ENCODE measurements around the gene SLC51B.
"Not testable (repeated sequence)": the region's sequence is repeated elsewhere in the genome, so short reads cannot be mapped to it uniquely, and the experiment has no call there.

Gene SLC51B

DNA sequence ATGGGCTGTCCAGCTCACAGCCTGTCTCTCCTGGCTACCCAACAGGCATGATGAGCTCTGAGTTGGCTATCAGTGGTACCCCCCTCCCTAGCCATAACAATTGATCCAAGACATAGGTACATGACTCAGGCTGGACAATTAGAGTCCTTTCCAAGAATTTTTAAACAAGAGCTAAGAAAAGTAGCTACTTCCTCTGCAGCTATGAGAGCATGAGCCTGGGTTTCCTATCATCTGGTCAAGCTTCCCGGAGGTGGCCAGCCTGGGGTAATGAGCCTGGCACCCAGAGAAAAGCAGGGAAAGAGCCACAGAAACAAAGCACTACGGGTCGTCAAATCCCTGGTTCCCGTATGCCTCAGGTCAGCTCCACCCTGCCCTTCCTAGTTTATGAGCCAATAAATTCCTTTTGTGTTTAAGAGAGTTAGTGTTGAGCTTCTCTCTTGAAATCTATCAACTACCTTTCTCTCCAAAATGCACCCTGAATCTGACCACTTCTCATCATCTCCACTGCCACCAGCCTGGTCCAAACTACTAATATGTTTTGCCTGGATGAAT, 2.3 kb upstream of the SLC51B start:
- TF ChIP-seq, protein P1, sequence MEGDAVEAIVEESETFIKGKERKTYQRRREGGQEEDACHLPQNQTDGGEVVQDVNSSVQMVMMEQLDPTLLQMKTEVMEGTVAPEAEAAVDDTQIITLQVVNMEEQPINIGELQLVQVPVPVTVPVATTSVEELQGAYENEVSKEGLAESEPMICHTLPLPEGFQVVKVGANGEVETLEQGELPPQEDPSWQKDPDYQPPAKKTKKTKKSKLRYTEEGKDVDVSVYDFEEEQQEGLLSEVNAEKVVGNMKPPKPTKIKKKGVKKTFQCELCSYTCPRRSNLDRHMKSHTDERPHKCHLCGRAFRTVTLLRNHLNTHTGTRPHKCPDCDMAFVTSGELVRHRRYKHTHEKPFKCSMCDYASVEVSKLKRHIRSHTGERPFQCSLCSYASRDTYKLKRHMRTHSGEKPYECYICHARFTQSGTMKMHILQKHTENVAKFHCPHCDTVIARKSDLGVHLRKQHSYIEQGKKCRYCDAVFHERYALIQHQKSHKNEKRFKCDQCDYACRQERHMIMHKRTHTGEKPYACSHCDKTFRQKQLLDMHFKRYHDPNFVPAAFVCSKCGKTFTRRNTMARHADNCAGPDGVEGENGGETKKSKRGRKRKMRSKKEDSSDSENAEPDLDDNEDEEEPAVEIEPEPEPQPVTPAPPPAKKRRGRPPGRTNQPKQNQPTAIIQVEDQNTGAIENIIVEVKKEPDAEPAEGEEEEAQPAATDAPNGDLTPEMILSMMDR (conservative IDR thresholded peaks at IDR 0.05): no peak

DNA sequence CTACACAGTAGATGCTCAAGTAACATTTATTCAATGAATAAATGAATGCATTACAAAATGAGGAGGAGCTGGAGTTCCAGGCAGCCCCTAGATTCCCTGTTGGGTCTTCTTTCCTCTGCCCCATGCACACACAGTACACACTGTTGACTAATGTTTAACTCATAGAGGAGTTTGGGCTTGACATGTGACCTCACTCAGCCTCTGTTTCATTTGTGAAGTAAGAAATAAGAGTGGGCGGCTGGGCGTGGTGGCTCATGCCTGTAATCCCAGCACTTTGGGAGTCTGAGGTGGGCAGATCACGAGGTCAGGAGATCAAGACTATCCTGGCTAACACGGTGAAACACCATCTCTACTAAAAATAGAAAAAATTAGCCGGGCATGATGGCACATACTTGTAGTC, 969 bp upstream of the SLC51B start:
- not testable (repeated sequence) for H3K27ac ChIP-seq

More for the DNA sequence above, 2.3 kb upstream of the SLC51B start:
- H3K27ac ChIP-seq: no peak overlapping the region

DNA sequence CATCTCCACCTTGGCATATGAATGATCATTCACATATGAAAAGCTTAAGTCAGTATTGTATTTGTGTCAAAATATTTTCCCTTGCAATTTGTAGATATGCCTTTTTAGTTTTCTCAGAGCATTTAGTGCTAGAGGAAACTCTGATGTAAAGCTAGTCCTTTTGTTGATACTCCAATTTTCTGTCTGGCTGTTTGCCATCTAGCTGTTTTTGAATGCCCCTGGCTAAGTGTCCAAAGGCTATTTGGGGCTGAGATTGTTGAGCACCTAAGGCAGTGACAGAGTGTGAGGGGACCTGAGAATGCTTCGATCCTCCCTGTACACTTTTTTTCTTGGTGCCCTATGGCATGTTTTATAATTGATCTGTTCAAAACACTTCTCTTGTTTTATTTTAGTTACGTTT, 3.1 kb downstream of the SLC51B start:
- no peak overlapping the region for H3K27ac ChIP-seq

DNA sequence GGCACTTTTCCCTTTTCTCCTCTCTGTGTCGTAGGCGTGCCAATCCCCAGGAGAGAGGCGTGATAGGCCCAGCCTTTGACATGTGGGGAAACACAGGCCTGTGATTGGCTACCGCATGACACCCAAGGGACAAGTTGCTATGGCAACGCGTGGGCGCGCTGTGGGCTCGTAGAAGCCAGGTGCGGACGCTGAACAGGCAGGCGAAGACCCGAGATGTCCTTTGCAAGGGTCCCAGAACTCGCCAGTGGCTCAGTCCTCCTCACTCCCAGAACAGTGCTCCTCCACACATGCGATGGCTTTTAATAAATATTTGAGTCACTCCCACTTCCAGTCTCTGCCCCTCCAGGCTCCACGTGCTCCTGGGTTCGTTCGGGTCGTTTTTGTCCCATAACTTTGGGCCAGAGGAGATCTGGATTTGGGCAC, 4.2 kb downstream of the SLC51B start:
- TF ChIP-seq, protein P1 (conservative IDR thresholded peaks at IDR 0.05): no peak
- H3K27ac ChIP-seq: no peak overlapping the region; the same call in 1 of the 2 replicates

More for the DNA sequence above, 3.1 kb downstream of the SLC51B start:
- TF ChIP-seq, protein P1 (conservative IDR thresholded peaks at IDR 0.05): no peak

DNA sequence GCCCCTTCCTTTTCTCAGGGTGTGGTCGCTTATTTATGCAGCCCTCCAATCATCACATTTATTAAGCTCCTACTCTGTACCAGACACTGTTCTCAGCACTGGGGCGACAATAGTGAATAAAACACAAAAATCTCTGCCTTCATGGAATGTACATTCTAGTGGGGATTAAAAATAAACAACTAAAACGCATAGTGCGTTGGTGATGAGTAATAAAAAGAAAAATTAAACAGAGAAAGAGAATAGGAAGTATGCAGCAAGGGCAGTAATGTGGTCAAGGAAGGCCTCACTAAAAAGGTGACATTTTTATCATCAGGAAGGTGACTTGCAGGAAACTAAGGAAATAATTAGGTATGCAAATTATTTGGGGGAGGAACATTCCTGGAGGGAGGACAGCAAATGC, 5.1 kb downstream of the SLC51B start:
- H3K27ac ChIP-seq: no peak overlapping the region
- TF ChIP-seq, protein P1 (conservative IDR thresholded peaks at IDR 0.05): no peak

DNA sequence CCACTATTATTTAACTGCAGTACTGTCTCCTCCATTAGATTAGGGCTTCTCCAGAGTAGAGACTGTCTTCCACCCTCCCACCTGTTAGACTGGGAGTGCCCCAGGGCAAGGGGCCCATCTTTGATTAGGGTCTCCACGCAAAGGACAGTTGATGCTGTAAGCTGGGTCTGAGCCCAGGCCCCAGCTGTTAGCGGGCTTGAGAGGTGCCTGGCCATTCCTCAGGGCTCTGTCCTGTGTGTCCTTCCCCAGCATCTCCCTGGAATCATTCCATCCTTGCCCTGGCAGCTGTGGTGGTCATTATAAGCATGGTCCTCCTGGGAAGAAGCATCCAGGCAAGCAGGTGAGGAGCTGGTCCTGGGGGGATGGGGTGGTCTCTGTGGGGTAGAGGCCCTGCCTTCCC, 6.1 kb downstream of the SLC51B start:
- no peak overlapping the region for H3K27ac ChIP-seq
- TF ChIP-seq, protein P1 (conservative IDR thresholded peaks at IDR 0.05): no peak

DNA sequence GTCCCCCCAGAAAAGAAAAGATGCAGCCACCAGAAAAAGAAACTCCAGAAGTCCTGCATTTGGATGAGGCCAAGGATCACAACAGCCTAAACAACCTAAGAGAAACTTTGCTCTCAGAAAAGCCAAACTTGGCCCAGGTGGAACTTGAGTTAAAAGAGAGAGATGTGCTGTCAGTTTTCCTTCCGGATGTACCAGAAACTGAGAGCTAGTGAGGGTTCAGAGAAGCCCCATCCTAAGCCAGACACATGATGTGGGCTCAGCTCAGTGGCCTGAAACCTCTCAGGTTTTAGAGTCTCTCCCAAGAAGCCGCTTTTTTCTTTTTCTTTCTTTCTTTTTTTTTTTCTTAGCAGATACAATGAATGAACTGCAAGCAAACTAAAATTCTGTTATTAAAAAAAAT, 7.8 kb downstream of the SLC51B start:
- H3K27ac ChIP-seq: no peak overlapping the region
- TF ChIP-seq, protein P1 (conservative IDR thresholded peaks at IDR 0.05): no peak

DNA sequence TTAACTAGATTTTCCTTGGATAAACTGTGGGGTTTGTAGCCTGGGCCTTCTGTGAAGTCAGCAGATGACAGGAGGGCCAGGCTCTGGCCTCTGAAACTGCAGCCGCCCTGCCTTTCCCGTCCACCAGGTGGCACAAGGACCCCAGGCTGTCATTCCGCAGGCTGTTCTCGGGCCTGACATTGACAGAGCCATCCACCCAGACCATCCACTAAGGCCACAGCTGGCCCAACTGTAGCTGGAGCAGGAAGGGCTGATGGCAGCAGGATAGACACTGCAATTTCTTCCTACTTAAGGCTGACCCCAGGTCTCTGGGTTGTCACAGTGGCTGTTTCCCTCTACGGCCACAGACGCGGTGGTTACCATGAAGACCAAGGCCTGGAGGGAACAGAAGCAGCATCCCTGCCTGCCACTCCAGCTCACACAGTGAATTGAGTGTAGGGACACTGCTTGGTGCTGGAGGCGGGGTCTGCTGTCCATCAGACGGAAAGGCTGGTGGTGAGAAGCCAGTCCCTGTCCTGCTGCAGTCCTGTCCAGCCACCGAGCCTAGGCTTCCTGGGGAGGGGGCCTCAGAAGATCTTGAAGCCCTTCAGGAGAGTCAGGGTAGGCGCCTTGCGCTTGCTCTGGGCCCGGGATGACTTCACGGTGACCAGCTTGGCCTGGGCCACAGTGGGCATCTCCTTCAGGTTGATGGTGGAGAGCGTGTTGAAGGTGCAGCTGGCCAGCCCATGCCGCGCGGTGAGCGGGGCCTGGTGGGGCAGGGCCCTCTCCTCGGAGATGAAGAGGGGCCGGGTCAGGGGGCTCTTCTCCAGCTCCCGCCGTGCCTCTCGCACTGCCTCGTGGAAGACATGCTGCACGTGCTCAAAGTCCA, 9.4 kb downstream of the SLC51B start:
- TF ChIP-seq, protein P1 (conservative IDR thresholded peaks at IDR 0.05): peak; percentile 97

More for the DNA sequence above, 9.4 kb downstream of the SLC51B start:
- H3K27ac ChIP-seq: no peak overlapping the region

Data from VCaP (cell line).